Right renal pelvis (tissue), 4 donors: ENCODE measurements around the gene GET4. TPM values are rescaled to one million over a fixed set of nuclear protein-coding genes. Genes with fewer than 3 reads are reported as not detected.
"Not testable (repeated sequence)": the region's sequence is repeated elsewhere in the genome, so short reads cannot be mapped to it uniquely, and the experiment has no call there.

ENCODE experiments used
- DNase-seq, 4 donors: peaks; one replicate each; pipeline ENCODE4 v3.0.0-alpha.2; 2013; ENCODE audit warnings: low read depth in 4 of 4, low spot score in 3 of 4, missing footprints in 1 of 4
- polyA plus RNA-seq, 4 donors: library from polyadenylated mRNA; unstranded; fragments of 120-200 nt; gene quantifications; one replicate each; pipeline ENCODE4 v1.2.1, GENCODE V29; 2013; ENCODE audit not compliant: insufficient read length in 4 of 4

The GET4 gene
- polyA plus RNA-seq, 4 donors: 33.2 to 47.4 (median 39.0) TPM

- no peak for DNase-seq
Measured at GRCh38 chr7:844514-844913, 31.8 kb upstream of the GET4 start.

- DNase-seq: no peak
Measured at GRCh38 chr7:845091-845490, 31.3 kb upstream of the GET4 start.

GRCh38 chr7:845731-846130 lies 30.6 kb upstream of the GET4 start:
- DNase-seq: no peak

- DNase-seq: not testable (repeated sequence)
Measured at GRCh38 chr7:846958-847650, 29.2 kb upstream of the GET4 start.

- DNase-seq: not testable (repeated sequence)
Measured at GRCh38 chr7:847728-848127, 28.6 kb upstream of the GET4 start.

GRCh38 chr7:849145-849544 lies 27.2 kb upstream of the GET4 start:
- DNase-seq: no peak

- no peak for DNase-seq
Measured at GRCh38 chr7:849781-850180, 26.6 kb upstream of the GET4 start.

- no peak for DNase-seq
Measured at GRCh38 chr7:851204-851603, 25.1 kb upstream of the GET4 start.

GRCh38 chr7:853366-854117 lies 22.8 kb upstream of the GET4 start:
- no peak for DNase-seq

GRCh38 chr7:854118-854775 lies 22.1 kb upstream of the GET4 start:
- no peak for DNase-seq

GRCh38 chr7:855686-856369 lies 20.5 kb upstream of the GET4 start:
- no peak for DNase-seq

GRCh38 chr7:856444-857095 lies 19.8 kb upstream of the GET4 start:
- no peak for DNase-seq

- DNase-seq: no peak
Measured at GRCh38 chr7:857661-858060, 18.7 kb upstream of the GET4 start.

GRCh38 chr7:859359-860030 lies 16.9 kb upstream of the GET4 start:
- no peak for DNase-seq

- DNase-seq: no peak
Measured at GRCh38 chr7:860149-860548, 16.2 kb upstream of the GET4 start.

GRCh38 chr7:861222-861621 lies 15.1 kb upstream of the GET4 start:
- DNase-seq: no peak

- no peak for DNase-seq
Measured at GRCh38 chr7:862157-862556, 14.2 kb upstream of the GET4 start.

GRCh38 chr7:863106-863505 lies 13.2 kb upstream of the GET4 start:
- DNase-seq: no peak

GRCh38 chr7:865921-866320 lies 10.4 kb upstream of the GET4 start:
- no peak for DNase-seq

- DNase-seq: peak in 2 of 4 donors; percentile 19 to 47
Measured at GRCh38 chr7:867001-867405, 9.4 kb upstream of the GET4 start.
